OCI-M2 (cell line): ENCODE measurements around the gene GRK7.

Experiments
- DNase-seq: peaks from one replicate; lab custom pipeline; 2025; ENCODE audit not compliant: unreplicated experiment; lab: John Stamatoyannopoulos, UW

The GRK7 gene

GRCh38 chr3:141763088-141763750 lies at the start of gene GRK7:
GRK7 (plus strand) TSS chr3:141763408; CDS start chr3:141778285, 14,877 bp downstream.
- no peak for DNase-seq

GRCh38 chr3:141714671-141715070 lies 48.5 kb upstream of the GRK7 start:
- DNase-seq: no peak

- no peak for DNase-seq
Observed at GRCh38 chr3:141722081-141722480, 41.1 kb upstream of the GRK7 start.

GRCh38 chr3:141722648-141723047 lies 40.6 kb upstream of the GRK7 start:
- DNase-seq: no peak

- DNase-seq: no peak
Observed at GRCh38 chr3:141723255-141723654, 40.0 kb upstream of the GRK7 start.

- no peak for DNase-seq
Observed at GRCh38 chr3:141724186-141724585, 39.0 kb upstream of the GRK7 start.

GRCh38 chr3:141725036-141725435 lies 38.2 kb upstream of the GRK7 start:
- DNase-seq: no peak

GRCh38 chr3:141726483-141726882 lies 36.7 kb upstream of the GRK7 start:
- no peak for DNase-seq

GRCh38 chr3:141728355-141728892 lies 34.8 kb upstream of the GRK7 start:
- DNase-seq: no peak

- DNase-seq: no peak
Observed at GRCh38 chr3:141729240-141729639, 34.0 kb upstream of the GRK7 start.

GRCh38 chr3:141735176-141735575 lies 28.0 kb upstream of the GRK7 start:
- no peak for DNase-seq

- DNase-seq: no peak
Observed at GRCh38 chr3:141735770-141736465, 27.3 kb upstream of the GRK7 start.

GRCh38 chr3:141737093-141737492 lies 26.1 kb upstream of the GRK7 start:
- DNase-seq: no peak

- no peak for DNase-seq
Observed at GRCh38 chr3:141737678-141738021, 25.6 kb upstream of the GRK7 start.

GRCh38 chr3:141738022-141738890 lies 25.0 kb upstream of the GRK7 start, which contains the start of gene RNF7:
RNF7 (plus strand) TSS chr3:141738298; CDS start chr3:141738342, 44 bp downstream.
- DNase-seq: peak; percentile 48

- DNase-seq: no peak
Observed at GRCh38 chr3:141738891-141739363, 24.3 kb upstream of the GRK7 start.

GRCh38 chr3:141739731-141740130 lies 23.5 kb upstream of the GRK7 start:
- DNase-seq: no peak

- no peak for DNase-seq
Observed at GRCh38 chr3:141740349-141740748, 22.9 kb upstream of the GRK7 start.

- no peak for DNase-seq
Observed at GRCh38 chr3:141743305-141743704, 19.9 kb upstream of the GRK7 start.

- no peak for DNase-seq
Observed at GRCh38 chr3:141746962-141747361, 16.2 kb upstream of the GRK7 start.

- DNase-seq: no peak
Observed at GRCh38 chr3:141753399-141753798, 9.8 kb upstream of the GRK7 start.
